ENCODE data around the gene BAHCC1.

Gene BAHCC1

DNA sequence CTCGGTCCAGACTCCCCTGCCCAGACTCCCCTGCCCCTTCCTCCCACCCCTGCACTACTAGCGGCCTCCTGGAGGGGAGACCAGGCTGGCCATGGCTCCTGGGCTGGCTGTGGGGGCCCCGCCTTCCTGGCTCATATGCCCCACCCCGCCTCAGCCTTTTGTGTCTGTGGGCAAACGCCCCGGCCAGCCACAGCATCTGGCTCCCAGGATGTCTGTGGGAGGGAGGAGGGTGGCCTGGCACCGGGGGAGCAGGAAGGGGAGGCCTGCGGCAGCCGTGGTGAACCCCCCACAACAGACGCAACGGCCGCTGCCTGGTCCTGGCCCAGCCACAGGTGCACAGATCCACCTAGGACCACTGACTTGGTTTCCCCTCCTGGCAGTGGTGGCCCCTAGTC lies 32.9 kb downstream of the BAHCC1 start:
- DNase-seq = peak; percentile 36 to 65

GRCh38 chr17:81428516-81428915 lies 33.3 kb downstream of the BAHCC1 start:
- DNase-seq = no peak

- peak; percentile 52 to 84 for DNase-seq
These were observed 33.9 kb downstream of the BAHCC1 start for GRCh38 chr17:81428948-81429774.

DNA sequence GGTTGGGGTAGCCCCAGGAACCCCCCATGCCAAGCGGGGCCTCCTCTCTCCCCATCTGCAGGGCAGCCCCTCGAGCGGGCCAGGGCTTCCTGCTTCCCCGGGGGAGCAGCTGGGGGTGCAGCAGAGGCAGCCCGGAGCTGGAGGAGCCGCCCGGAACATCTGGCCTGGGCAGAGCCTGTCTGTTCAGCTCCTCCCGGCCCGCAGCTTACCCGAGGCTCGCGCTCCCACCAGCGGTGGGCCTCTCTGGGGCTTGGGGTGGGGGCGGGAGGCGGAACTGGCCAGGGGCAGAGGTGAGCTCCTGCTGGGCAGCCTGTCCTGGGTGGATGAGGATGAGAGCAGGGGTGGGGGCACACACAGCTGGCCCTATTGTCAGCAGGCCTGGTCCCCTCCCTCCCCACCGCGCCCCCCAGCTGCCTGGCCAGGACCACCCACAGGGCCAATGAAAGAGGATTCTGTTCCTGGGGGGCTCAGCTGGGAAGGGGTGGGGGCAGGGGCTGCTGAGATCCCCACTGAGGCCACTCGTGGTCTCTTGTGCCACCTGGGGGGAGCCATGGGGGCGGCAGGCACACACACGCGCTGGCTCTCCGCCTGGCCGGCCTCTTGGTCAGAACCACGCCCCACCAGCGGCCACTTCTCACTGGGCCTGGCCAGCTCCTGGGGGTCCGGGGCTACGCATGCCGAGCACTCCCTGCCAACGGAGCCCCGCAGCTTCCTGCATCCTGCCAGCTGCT lies 34.7 kb downstream of the BAHCC1 start:
- DNase-seq = peak in 1 of 2 experiments; percentile 66

DNA sequence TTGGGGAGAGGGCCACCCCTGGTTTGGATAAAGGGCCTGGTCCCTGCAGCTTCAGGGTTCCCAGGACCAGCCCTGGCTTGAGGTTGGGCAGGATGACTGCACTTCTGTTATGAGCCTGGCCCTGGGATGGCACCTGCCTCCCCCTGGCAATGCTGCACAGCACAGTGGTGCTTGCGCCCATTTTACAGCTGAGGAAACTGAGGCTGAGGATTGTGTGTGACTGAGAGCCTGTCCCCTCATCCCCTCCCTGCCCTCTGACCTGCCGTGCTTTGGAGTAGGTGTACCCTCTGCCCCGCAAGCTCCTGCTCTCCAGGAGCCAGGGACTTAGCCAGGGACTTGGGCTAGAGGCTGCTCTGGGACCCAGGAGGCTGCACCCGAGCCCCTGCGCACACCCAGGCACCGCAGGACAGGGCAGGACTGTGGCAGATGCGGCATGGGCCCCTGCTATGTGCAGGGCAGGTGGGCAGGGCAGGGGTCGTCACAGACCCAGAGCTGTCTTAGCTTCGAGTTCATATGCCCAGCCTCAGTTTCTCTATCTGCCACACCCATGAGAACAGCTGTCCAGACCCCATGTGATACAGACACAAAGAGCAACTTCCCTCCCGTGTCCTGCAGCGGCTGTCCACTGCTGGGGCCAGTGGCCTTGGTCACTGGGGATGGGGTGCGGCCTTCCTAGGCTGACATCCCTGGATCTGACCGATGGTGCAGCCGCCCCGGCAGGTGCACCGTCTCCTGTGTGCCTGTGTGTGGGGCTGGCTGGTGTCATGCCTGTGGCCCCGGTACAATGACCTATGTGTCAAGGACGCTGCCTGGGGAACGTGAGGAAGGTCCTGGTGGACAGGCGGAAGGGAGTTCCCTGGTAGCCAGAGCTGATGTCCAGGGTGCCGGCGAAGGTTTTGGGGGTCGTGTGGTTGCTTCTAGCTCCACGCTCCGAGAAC lies 36.6 kb downstream of the BAHCC1 start:
- no peak for DNase-seq

GRCh38 chr17:81432941-81433340 lies 37.7 kb downstream of the BAHCC1 start:
- DNase-seq = peak; percentile 76 to 91

GRCh38 chr17:81433656-81434055 lies 38.4 kb downstream of the BAHCC1 start:
- no peak for DNase-seq

GRCh38 chr17:81434072-81434471 lies 38.8 kb downstream of the BAHCC1 start:
- DNase-seq = no peak

DNA sequence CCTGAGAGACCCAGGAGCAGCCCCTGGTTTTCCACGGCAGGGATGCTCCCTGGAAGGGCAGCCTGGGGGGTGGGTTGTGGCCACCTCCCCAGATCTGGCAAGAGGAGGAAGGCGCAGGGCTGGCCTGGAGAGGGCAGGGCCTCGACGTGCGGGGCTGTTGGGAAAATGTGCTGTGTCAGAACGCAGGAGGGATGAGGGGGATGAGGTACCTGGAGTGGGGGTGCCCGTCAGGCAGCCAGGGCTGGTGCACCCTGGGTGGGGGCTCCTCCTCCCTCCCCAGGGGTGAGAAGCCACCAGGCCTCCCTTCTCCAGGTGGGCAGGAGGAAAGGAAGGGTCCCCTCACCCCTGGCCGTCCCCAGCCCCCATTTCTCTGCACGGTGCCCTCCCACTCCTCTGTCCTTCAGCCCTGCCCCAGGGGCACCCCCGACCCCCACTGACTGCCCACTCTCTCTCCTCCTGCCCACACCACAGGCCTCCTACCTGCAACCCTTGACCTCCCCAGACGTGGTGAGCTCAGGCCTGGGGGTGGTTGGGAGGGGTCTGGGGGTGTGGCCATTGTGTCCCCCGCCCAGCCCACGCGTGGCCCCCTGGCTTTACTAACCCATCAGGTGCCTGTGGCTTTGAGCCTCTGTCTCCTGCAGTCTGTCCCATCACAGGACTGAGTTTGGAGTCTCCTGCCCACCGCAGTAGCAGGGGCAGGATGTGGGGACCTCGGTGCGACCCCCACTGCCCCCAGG lies 39.6 kb downstream of the BAHCC1 start:
- DNase-seq = no peak

- DNase-seq = no peak
These were observed 40.5 kb downstream of the BAHCC1 start for GRCh38 chr17:81435652-81436293.

GRCh38 chr17:81436294-81436849 lies 41.1 kb downstream of the BAHCC1 start:
- DNase-seq = no peak

- no peak for DNase-seq
These were observed 42.0 kb downstream of the BAHCC1 start for GRCh38 chr17:81437191-81437651.

DNA sequence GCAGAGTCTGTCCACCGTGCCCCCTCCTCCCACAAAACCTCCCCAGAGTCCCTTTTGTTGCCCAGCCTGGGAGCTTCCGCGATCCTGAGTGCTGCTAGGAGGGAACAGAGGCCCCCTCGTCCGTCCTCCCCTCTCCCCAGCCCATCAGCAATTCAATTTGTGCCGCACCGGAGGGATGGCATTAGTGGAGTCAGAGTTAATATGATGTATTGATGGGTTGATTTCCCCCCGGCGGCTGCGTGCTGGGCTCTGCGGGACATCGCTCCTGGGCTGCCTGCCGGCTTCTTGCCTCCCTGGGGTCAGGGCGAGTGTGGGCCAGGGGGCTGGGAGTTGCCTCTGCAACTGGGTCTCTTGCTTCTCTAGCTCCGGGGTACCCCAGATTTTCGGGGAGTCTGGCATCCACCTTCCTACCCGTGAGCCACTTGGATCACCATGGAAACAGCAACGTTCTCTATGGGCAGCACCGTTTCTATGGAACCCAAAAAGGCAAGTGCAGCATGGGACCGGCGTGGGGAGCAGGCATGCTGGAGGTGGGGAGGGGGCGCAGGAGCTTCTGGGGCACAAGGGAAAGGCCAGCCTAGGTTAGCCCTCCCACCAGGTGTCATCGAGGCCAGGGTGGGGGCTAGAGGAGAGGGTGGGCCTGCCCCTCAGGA lies 42.9 kb downstream of the BAHCC1 start:
- DNase-seq = no peak

GRCh38 chr17:81438688-81439087 lies 43.4 kb downstream of the BAHCC1 start:
- no peak for DNase-seq

- DNase-seq = no peak
These were observed 44.8 kb downstream of the BAHCC1 start for GRCh38 chr17:81440051-81440471.

DNA sequence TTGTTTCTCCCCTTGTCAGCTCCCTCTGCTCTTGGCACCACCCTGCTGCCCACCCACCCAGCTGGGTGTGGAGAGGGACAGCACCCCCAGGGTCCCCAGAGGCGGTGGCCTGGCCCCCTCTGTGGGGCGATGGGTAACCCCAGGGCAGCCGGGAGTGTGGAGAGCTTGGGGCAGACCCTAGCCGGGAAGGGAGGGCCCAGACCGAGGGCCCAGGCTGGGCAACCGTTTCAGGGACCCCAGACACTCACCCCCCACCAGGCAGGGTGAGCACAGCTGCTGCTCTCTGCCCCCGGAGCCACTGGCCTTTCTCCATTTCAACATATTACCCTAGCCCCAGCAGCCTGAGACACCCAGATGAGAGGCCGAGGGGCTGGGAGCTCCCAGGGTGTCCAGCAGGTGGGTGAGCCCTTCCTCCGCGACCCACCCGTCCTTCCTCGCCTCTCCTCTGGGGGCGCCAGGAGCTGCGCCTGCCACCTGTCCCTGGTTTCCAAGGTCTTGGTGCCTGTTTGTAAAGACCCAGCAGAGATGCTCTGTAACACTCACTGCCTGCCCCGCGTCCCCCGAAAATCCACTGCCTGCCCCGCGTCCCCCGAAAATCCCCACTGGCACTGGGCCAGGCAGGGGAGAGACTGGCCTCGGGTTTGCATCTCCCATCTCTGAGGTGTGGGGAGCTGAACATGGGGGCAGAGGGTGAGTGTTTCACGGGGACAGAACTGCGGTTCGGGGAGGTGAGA lies 45.4 kb downstream of the BAHCC1 start:
- DNase-seq = peak; percentile 65 to 74

DNA sequence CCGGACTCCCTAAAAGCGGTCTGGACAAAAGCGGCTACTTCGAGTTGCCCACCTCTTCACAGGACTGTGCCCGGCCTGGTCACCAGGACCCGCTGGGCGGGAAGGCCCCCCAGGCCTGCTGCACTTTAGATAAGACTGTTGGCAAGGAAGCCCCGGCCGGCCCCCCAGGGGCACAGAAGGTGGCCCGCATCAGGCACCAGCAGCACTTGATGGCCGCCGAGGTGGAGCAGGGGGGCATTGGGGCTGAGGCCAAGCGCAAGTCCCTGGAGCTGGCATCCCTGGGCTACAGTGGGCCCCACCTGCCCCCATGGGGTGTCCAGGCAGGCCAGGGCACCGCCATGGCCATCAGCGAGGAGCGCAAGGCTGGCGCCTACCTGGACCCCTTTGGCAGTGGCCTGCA lies 47.5 kb downstream of the BAHCC1 start:
- DNase-seq = no peak

DNA sequence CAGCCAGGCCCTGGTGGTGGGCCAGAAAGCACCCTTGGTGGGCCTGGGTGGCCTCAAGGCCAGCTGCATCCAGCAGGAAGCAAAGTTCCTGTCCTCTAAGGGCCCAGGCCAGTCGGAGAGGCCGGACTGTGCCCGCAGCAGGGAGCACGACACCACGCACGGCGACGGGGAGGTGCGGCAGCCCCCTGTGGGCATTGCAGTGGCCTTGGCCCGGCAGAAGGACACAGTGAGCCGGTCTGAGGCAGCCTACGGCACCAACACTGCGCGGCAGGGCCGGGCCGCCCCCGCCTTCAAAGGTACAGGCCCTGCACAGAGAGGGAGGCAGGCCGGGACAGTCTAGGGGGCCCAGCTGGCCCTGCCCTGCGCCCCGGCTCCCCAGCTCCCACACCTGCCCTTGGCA lies 48.0 kb downstream of the BAHCC1 start:
- no peak for DNase-seq

DNA sequence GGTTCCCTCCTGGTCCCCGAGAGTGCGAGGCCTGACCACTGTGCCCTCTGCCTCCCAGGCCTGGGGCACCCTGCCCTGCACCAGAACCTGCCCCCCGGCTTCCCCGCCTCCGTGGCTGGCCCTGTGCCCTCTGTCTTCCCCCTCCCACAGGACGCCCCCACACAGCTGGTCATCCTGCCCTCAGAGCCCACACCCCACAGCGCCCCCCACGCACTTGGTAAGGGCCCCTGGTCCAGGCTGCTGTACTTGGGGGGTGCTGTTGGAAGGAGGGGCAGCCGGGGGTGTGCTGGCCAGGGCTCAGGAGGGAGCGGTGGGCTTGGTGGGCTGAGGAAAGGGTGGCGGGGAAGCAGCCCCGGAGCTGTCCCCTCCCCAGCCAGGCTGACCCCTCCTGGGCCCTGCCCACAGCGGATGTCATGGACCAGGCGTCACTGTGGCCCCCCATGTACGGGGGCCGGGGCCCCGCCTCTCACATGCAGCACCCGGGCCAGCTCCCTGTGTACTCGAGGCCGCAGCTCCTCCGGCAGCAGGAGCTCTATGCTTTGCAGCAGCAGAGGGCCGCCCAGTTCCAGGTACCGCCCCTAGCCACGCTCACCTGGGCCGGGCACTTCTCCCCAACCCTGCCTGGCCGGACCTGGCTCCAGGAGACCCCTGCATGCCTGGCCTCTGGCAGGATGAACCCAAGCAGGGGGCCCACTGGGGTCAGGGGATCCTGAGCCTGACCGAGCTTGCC lies 49.5 kb downstream of the BAHCC1 start:
- DNase-seq = no peak
